Choroid plexus epithelial cell (primary cell): ENCODE results near the gene MYH11.

Experiments used
- DNase-seq: peaks from one replicate; pipeline ENCODE4 v3.0.0-alpha.2; 2010; ENCODE audit warnings: low read depth
- H3K4me3 ChIP-seq: 2 replicates; pipeline ENCODE4 v1.5.1; 2011; ENCODE audit warnings: low read depth, mild to moderate bottlenecking, control low read depth, low read length, moderate library complexity
- CTCF ChIP-seq: conservative IDR thresholded peaks from 2 replicates; pipeline ENCODE4 v1.5.1; 2011; ENCODE audit warnings: low read depth, mild to moderate bottlenecking, control low read depth, inconsistent platforms, low read length, moderate library complexity

Gene MYH11

DNA sequence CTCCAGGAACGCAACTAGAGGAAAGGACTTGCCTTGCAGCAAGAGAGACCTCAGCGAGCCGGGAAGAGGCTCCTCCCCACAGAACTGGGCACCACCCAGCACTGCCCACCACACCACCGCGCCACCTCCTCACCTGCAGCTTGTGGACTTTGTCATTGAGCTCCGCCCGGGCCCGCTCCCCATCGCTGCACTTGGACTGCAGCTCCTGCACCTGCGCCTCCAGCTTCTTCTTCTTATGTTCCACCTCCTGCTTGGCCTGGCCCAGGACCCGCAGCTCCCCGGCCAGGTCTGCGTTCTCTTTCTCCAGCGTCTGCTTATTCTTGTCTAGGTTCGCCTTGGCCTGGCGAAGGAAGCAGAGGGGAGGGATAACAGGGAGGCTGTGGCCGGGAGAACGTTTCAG is 130.1 kb downstream of the MYH11 start:
- no peak for TF ChIP-seq CTCF
- DNase-seq = no peak
- H3K4me3 ChIP-seq = no peak overlapping the region

- TF ChIP-seq CTCF = no peak
- no peak overlapping the region for H3K4me3 ChIP-seq
- no peak for DNase-seq
Measured at GRCh38 chr16:15725641-15726240, 131.1 kb downstream of the MYH11 start.

DNA sequence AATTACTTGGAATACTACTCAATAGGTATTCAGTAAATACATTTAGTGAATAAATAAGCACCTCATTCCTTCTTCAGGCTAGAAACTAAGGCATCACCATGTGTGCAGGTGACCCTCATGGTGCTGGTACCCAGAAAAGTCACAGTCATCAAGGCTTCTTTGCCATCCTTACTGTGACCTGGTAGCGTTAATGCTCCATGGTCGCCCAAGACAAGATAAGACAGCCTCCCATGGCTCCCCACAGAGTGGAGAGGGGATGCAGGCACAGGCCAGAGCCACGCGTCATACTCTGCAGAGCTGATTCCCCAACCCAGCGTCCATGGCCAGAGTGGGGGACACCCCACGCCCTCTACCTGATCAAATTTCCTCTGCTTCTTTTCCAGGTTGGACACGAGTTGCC is 133.0 kb downstream of the MYH11 start:
- no peak for DNase-seq
- H3K4me3 ChIP-seq = no peak overlapping the region
- no peak for TF ChIP-seq CTCF

DNA sequence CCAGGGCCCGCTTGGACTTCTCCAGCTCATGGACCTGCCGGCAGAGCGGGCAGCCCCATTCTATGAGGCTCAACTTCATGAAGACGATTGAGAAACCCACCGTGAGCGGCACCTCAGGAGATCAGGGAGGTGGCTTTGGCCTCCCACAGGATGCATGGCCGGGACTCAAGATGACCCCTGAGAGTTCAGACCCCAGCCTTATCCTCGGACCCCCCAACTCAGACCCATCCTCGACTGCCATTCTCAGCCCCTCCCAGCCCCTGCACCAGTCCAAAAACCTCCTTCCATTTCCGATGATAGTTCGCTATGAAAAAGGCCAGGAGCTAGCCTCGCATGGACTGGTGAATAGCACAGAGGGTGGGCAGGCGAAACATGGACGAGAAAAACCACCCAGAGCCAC is 135.8 kb downstream of the MYH11 start:
- no peak for DNase-seq
- H3K4me3 ChIP-seq = no peak overlapping the region
- no peak for TF ChIP-seq CTCF

- no peak for DNase-seq
- TF ChIP-seq CTCF = no peak
- no peak overlapping the region for H3K4me3 ChIP-seq
Measured at GRCh38 chr16:15716694-15717447, 140.0 kb downstream of the MYH11 start.

- TF ChIP-seq CTCF = no peak
- no peak for DNase-seq
- no peak overlapping the region for H3K4me3 ChIP-seq
Measured at GRCh38 chr16:15715221-15715620, 141.6 kb downstream of the MYH11 start.
